ENCODE data around the gene STX1A.

The STX1A gene

GRCh38 chr7:73718905-73719805 is at the start of gene STX1A:
STX1A (minus strand) TSS chr7:73719669; CDS start chr7:73719631, 38 bp downstream.
- peak; percentile 70 to 73 for DNase-seq

GRCh38 chr7:73768641-73769480 is 49.4 kb upstream of the STX1A start:
- DNase-seq = peak; percentile 12 to 55

- no peak for DNase-seq
Observed at GRCh38 chr7:73766556-73767229, 47.2 kb upstream of the STX1A start.

GRCh38 chr7:73762659-73762999 is 43.2 kb upstream of the STX1A start:
- no peak for DNase-seq

GRCh38 chr7:73761854-73762658 is 42.6 kb upstream of the STX1A start:
- no peak for DNase-seq

- no peak for DNase-seq
Observed at GRCh38 chr7:73758581-73759138, 39.2 kb upstream of the STX1A start.

GRCh38 chr7:73749931-73750776 is 30.7 kb upstream of the STX1A start:
- no peak for DNase-seq

- DNase-seq = peak in 1 of 2 experiments; percentile 30
Observed at GRCh38 chr7:73746378-73746777, 26.9 kb upstream of the STX1A start.

GRCh38 chr7:73742753-73743641 is 23.5 kb upstream of the STX1A start:
- DNase-seq = peak; percentile 98 to 99

- peak in 1 of 2 experiments; percentile 71 for DNase-seq
Observed at GRCh38 chr7:73742338-73742752, 22.9 kb upstream of the STX1A start.

GRCh38 chr7:73741600-73741999 is 22.1 kb upstream of the STX1A start:
- DNase-seq = peak; percentile 47 to 69

GRCh38 chr7:73740771-73741170 is 21.3 kb upstream of the STX1A start:
- no peak for DNase-seq

- no peak for DNase-seq
Observed at GRCh38 chr7:73740212-73740611, 20.7 kb upstream of the STX1A start.

GRCh38 chr7:73739387-73739767 is 19.9 kb upstream of the STX1A start:
- DNase-seq = no peak

GRCh38 chr7:73738612-73739386 is 19.3 kb upstream of the STX1A start, which contains the start of gene ABHD11:
ABHD11 (minus strand) TSS chr7:73738802; CDS start chr7:73738770, 32 bp downstream.
- DNase-seq = peak; percentile 98 to 100

- peak; percentile 40 to 43 for DNase-seq
Observed at GRCh38 chr7:73738220-73738611, 18.7 kb upstream of the STX1A start.

GRCh38 chr7:73737491-73738219 is 18.2 kb upstream of the STX1A start:
- no peak for DNase-seq

GRCh38 chr7:73736885-73737284 is 17.4 kb upstream of the STX1A start:
- no peak for DNase-seq
